WERI-Rb-1 (cell line): Measurements from ENCODE around the gene CDH23.

Source experiments
- DNase-seq: peaks from one replicate; pipeline ENCODE4 v3.0.0-alpha.2; 2020
- H3K27ac ChIP-seq: fragments of 250-450 bp; sonication (Bioruptor Pico); 2 replicates; pipeline ENCODE4 v1.5.1; 2020; ENCODE audit warnings: mild to moderate bottlenecking, moderate library complexity
- H3K27me3 ChIP-seq: fragments of 250-450 bp; sonication (Bioruptor Pico); 2 replicates; pipeline ENCODE4 v1.5.1; 2021; ENCODE audit warnings: mild to moderate bottlenecking, low read depth, moderate library complexity; ENCODE audit not compliant: insufficient read depth, severe bottlenecking
- H3K36me3 ChIP-seq: fragments of 250-450 bp; sonication (Bioruptor Pico); 2 replicates; pipeline ENCODE4 v1.5.1; 2020; ENCODE audit warnings: mild to moderate bottlenecking, moderate library complexity
- H3K4me3 ChIP-seq: 2 replicates; pipeline ENCODE4 v1.5.1; 2011; ENCODE audit warnings: low read depth, mild to moderate bottlenecking, control low read depth, low read length
- H3K9me3 ChIP-seq: fragments of 250-450 bp; sonication (Bioruptor Pico); 2 replicates; pipeline ENCODE4 v1.5.1; 2021; ENCODE audit warnings: mild to moderate bottlenecking, moderate library complexity; ENCODE audit not compliant: severe bottlenecking
- TF ChIP-seq, protein P1 (sequence below): IDR thresholded peaks from 2 replicates; pipeline ENCODE4 v1.5.1; 2011; ENCODE audit warnings: low read depth, mild to moderate bottlenecking, control low read depth, inconsistent platforms, low read length

Gene CDH23

DNA sequence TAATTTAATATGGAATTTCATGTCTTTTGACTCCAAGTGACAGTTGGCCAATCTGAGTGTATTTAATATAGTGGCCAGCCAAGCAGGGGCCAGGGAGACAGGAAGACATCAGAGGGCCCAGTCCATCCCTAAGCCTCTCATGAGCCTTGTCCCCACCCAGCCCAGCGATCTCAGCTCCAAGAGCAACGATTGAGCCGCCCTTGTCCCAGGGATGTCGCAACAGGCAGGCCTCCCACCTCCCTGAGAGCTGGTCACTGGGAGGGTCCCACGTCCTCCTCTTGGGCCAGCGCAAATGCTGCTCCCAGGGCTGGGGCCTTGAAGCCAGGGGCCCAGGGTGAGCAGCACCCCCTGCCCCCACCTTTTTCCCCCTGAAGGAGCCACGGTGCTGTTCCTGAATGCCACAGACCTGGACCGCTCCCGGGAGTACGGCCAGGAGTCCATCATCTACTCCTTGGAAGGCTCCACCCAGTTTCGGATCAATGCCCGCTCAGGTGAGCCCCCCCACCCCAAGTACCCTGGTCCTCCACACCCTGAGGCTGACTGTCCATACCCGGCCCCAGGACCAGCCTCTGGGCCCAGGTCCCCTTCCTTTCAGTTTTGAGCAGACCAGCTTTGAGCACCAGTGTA lies 293.5 kb downstream of the CDH23 start:
- peaks cover 4% of the 10 kb centered on the region for H3K9me3 ChIP-seq
- DNase-seq = no peak
- H3K27ac ChIP-seq = no peak overlapping the region
- peaks cover 61% of the 10 kb centered on the region for H3K36me3 ChIP-seq
- H3K4me3 ChIP-seq = no peak overlapping the region
- H3K27me3 ChIP-seq = no peaks in the 10 kb centered on the region
- TF ChIP-seq, protein P1, sequence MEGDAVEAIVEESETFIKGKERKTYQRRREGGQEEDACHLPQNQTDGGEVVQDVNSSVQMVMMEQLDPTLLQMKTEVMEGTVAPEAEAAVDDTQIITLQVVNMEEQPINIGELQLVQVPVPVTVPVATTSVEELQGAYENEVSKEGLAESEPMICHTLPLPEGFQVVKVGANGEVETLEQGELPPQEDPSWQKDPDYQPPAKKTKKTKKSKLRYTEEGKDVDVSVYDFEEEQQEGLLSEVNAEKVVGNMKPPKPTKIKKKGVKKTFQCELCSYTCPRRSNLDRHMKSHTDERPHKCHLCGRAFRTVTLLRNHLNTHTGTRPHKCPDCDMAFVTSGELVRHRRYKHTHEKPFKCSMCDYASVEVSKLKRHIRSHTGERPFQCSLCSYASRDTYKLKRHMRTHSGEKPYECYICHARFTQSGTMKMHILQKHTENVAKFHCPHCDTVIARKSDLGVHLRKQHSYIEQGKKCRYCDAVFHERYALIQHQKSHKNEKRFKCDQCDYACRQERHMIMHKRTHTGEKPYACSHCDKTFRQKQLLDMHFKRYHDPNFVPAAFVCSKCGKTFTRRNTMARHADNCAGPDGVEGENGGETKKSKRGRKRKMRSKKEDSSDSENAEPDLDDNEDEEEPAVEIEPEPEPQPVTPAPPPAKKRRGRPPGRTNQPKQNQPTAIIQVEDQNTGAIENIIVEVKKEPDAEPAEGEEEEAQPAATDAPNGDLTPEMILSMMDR = no peak

GRCh38 chr10:71691405-71691804 lies 294.7 kb downstream of the CDH23 start:
- no peaks in the 10 kb centered on the region for H3K27me3 ChIP-seq
- peaks cover 4% of the 10 kb centered on the region for H3K9me3 ChIP-seq
- no peak overlapping the region for H3K27ac ChIP-seq
- H3K4me3 ChIP-seq = no peak overlapping the region
- TF ChIP-seq, protein P1 = no peak
- no peak for DNase-seq
- peaks cover 70% of the 10 kb centered on the region for H3K36me3 ChIP-seq

DNA sequence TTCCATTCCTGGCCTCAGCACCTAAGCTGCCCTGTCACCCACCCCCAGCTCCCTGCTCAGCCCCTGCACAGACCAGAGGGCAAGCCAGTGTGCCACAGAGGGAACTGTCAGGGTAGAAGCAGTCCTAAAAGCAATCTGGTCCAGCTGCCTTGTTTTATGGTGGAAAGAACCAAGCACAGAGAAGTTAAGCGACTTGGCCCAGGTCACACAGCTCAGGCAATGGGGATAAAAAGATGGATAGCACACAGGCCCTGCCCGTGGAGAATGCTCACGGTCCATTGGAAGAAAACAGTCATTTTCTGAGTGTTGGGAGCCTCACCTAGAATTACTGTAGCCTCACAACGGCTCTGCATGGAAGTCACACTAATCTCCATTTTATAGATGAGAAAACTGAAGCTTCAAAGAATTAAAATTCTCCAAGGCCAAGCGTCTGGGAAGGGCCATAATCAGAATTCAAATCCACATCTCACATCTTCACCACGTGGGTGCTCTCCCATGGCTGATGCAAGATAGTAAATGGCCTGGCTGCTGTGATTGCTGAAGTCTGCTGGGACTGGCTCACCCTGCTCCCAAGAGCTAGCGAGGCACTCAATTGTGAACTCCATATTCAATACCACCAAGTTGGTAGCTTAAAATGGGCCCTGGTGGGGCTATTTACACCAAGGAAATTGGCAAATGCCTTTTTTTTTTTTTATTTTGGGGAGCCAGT lies 296.0 kb downstream of the CDH23 start:
- no peaks in the 10 kb centered on the region for H3K27me3 ChIP-seq
- H3K4me3 ChIP-seq = no peak overlapping the region

DNA sequence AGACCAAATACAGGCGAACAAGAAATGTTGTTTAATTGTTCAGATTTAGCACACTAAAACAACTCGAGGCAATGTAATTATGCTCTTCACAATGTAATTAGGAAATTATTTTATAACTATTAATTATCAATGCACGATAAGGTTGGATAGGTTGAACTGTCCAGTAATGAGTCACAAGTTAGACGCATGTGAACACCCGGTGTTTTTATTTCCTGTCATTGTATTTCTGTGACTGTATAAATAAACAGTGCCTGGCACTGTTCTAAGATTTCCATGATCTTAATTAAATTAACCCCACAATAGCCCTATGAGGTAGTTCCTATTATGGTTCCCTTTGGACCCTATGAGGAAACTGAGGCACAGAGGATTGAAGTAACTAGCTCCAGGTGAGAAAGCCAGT lies 296.7 kb downstream of the CDH23 start:
- H3K4me3 ChIP-seq = no peak overlapping the region
- DNase-seq = no peak

More for the DNA sequence above, 296.0 kb downstream of the CDH23 start:
- no peak overlapping the region for H3K27ac ChIP-seq
- H3K36me3 ChIP-seq = peaks cover 69% of the 10 kb centered on the region
- no peak for DNase-seq
- peaks cover 4% of the 10 kb centered on the region for H3K9me3 ChIP-seq
- TF ChIP-seq, protein P1 = no peak

DNA sequence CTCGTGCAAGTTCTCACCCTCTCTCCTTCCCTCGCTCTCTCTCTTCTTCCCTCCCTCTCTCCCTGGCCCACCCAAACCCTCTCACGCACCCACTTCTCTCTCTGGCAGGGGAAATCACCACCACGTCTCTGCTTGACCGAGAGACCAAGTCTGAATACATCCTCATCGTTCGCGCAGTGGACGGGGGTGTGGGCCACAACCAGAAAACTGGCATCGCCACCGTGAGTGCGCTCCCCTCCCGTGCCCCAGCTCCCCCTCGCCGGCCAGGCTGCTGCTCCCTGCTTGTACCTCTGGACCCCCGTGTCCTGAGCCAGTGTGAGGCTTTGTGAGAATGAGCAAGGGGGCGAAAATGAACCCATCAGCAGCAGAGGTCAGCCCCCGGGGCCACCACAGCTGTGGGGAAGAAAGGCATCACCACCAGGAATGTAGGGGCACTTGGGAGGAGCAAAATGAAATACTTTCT lies 297.4 kb downstream of the CDH23 start:
- Histone ChIP-seq H3K27me3 (no peaks in the 10 kb centered on the region), H3K27ac (no peak overlapping the region), H3K36me3 (peaks cover 72% of the 10 kb centered on the region), H3K4me3 (no peak overlapping the region), H3K9me3 (no peaks in the 10 kb centered on the region)
- TF ChIP-seq, protein P1 = no peak
- DNase-seq = no peak

More for the DNA sequence above, 296.7 kb downstream of the CDH23 start:
- TF ChIP-seq, protein P1 = no peak
- H3K27ac ChIP-seq = no peak overlapping the region
- H3K27me3 ChIP-seq = no peaks in the 10 kb centered on the region
- no peaks in the 10 kb centered on the region for H3K9me3 ChIP-seq
- H3K36me3 ChIP-seq = peaks cover 66% of the 10 kb centered on the region
